Measurements from ENCODE around the gene UBAP2. TPM values are rescaled to one million over a fixed set of nuclear protein-coding genes. Genes with fewer than 3 reads are reported as not detected.

The UBAP2 gene
- total and polyA plus RNA-seq, 2 of the 4 experiments (the other 2 are of a cell fraction): 12.9 to 25.5 TPM

- no peak overlapping the region for H3K56ac ChIP-seq (ENCODE audit: extremely low read depth, insufficient read depth, low read length)
- BruUV-seq (replicated peaks): no TSS peak
- H3K23ac ChIP-seq (ENCODE audit: low read depth, low read length): no peak overlapping the region
- H3K79me1 ChIP-seq (ENCODE audit: low read depth in 1 of 2, low read length in 2 of 2): peaks cover 14 to 58% of the 10 kb centered on the region in 2 experiments
- H3K27ac ChIP-seq (ENCODE audit: insufficient read depth, low read length): no peak overlapping the region
- no peaks in the 10 kb centered on the region for H3K9me3 ChIP-seq (ENCODE audit: control insufficient read depth, insufficient read depth, low read length)
- H4K8ac ChIP-seq (ENCODE audit: low read depth in 2 of 2, low read length in 2 of 2): no peak overlapping the region
- DNase-seq (no peak), ATAC-seq (ENCODE audit: low read depth) (no peak)
- no peak overlapping the region for H3K4ac ChIP-seq (ENCODE audit: low read depth, low read length)
- no peak overlapping the region for H2BK120ac ChIP-seq (ENCODE audit: low read depth, low read length)
- H2AK5ac ChIP-seq (ENCODE audit: low read depth, low read length): no peak overlapping the region
- intact Hi-C loops (cut with micrococcal nuclease) (no loop called here), dilution Hi-C loops (cut with HindIII; ENCODE audit: low sequenced_read_pairs, unreplicated experiment) (no loop called here), in situ Hi-C loops (cut with MboI; ENCODE audit: low sequenced_read_pairs) (no loop called here)
- H2AK9ac ChIP-seq (replicated peaks; ENCODE audit: low read depth, low read length, poor library complexity): no peak overlapping the region
- WGBS, 2 experiments (ENCODE audit: extremely low coverage in 2 of 2, insufficient read length in 1 of 2): no CpG with 5 or more reads among the region's 11 CpGs
- H3K14ac ChIP-seq (replicated peaks; ENCODE audit: low read depth, low read length): no peak overlapping the region
- no peak overlapping the region for H2BK5ac ChIP-seq (ENCODE audit: low read depth, low read length, poor library complexity, severe bottlenecking)
- H3K4me3 ChIP-seq (ENCODE audit: insufficient read depth, low read depth, low read length): no peak overlapping the region
- no peaks in the 10 kb centered on the region for H3K4me1 ChIP-seq (ENCODE audit: control insufficient read depth, insufficient read depth, low read length)
- H2BK20ac ChIP-seq (ENCODE audit: low read depth, low read length): no peak overlapping the region
- H4K20me1 ChIP-seq (ENCODE audit: insufficient read depth, low read length): peaks cover 42% of the 10 kb centered on the region; the same call in 1 of the 2 replicates
- no peaks in the 10 kb centered on the region for H3K27me3 ChIP-seq (ENCODE audit: control insufficient read depth, insufficient read depth, low read length)
- H3K18ac ChIP-seq (ENCODE audit: low read depth, low read length): no peak overlapping the region
- H3K9me1 ChIP-seq (ENCODE audit: insufficient read depth, low read length): peaks cover 3% of the 10 kb centered on the region; the same call in 1 of the 2 replicates
- no peak overlapping the region for H4K91ac ChIP-seq (ENCODE audit: insufficient read depth, low read depth, low read length)
- no peak overlapping the region for H2AFZ ChIP-seq (replicated peaks; ENCODE audit: low read length, poor library complexity)
- peaks cover 5% of the 10 kb centered on the region for H3K36me3 ChIP-seq (ENCODE audit: control insufficient read depth, insufficient read depth, low read length)
- no peak overlapping the region for H4K5ac ChIP-seq (ENCODE audit: low read depth, low read length)
- POLR2A ChIA-PET (ENCODE audit: unreplicated experiment): interaction anchor here (0.7 kb wide), 1 partner anchor 134 kb away, joined by 5 read pairs; no protein-coding TSS in a partner anchor
- H3K9ac ChIP-seq (ENCODE audit: low read depth, low read length): no peak overlapping the region
- no peak overlapping the region for H3K4me2 ChIP-seq (ENCODE audit: low read depth, low read length)
- CTCF ChIA-PET: interaction anchor here (0.6 kb wide), 1 partner anchor 25 kb away, joined by 3 read pairs; no protein-coding TSS in a partner anchor
- TF ChIP-seq RFX5 (IDR thresholded peaks at IDR 0.05; ENCODE audit: low read depth, low read length) (no peak), USF2 (IDR thresholded peaks at IDR 0.05; ENCODE audit: low read depth, low read length) (no peak), NFE2L2 (IDR thresholded peaks at IDR 0.05; ENCODE audit: low read depth, low read length) (no peak)
- no peak overlapping the region for H2BK15ac ChIP-seq (ENCODE audit: low read depth, low read length)
Measured at GRCh38 chr9:34027845-34028574, 20.7 kb downstream of the UBAP2 start.
